WTC11 (cell line): ENCODE measurements around the gene BORCS6. TPM values are rescaled to one million over a fixed set of nuclear protein-coding genes. Genes with fewer than 3 reads are reported as not detected.

Source experiments
- ATAC-seq: fragments of 200-7000 bp; cut with Tn5 transposase; 2 replicates; pipeline ENCODE4 v1.10.0; 2021; ENCODE audit warnings: mild to moderate bottlenecking, moderate library complexity
- CTCF ChIA-PET: fragments of 300-600 bp; sonication (Branson Sonifier 250); formaldehyde crosslinking; loops from one replicate; lab custom pipeline; 2021; ENCODE audit warnings: antibody characterized with exemption; lab: Charles Lee
- POLR2A ChIA-PET: fragments of 350-600 bp; sonication (Branson Sonifier 250); formaldehyde crosslinking; loops from one replicate; lab custom pipeline; 2021; ENCODE audit warnings: antibody characterized with exemption; lab: Charles Lee
- DNase-seq: peaks from one replicate; pipeline ENCODE4 v3.0.0; 2021; ENCODE audit warnings: low spot score
- H3K27ac Mint-ChIP-seq: 2 replicates; pipeline ENCODE4 v1.8.0; 2021; ENCODE audit warnings: mixed read lengths
- H3K27me3 Mint-ChIP-seq: 2 replicates; pipeline ENCODE4 v1.8.0; 2021; ENCODE audit warnings: low read depth, mild to moderate bottlenecking, moderate library complexity, mixed read lengths
- H3K36me3 Mint-ChIP-seq: 2 replicates; pipeline ENCODE4 v1.8.0; 2021; ENCODE audit warnings: mixed read lengths
- H3K4me1 Mint-ChIP-seq: 2 replicates; pipeline ENCODE4 v1.8.0; 2022; ENCODE audit warnings: mixed read lengths
- H3K4me3 Mint-ChIP-seq: 2 replicates; pipeline ENCODE4 v1.8.0; 2021; ENCODE audit warnings: mild to moderate bottlenecking, moderate library complexity, mixed read lengths
- H3K9me3 Mint-ChIP-seq: 2 replicates; pipeline ENCODE4 v1.8.0; 2021; ENCODE audit warnings: mixed read lengths
- ARID4B ChIP-seq: sonication (generic); formaldehyde crosslinking; IDR thresholded peaks from 2 replicates; pipeline ENCODE4 v1.8.0; 2023; ENCODE audit warnings: missing genetic modification reagents, mild to moderate bottlenecking, borderline replicate concordance
- ATF3 ChIP-seq: sonication (generic); formaldehyde crosslinking; conservative IDR thresholded peaks from 2 replicates; pipeline ENCODE4 v1.8.1; 2022; ENCODE audit warnings: mild to moderate bottlenecking, missing genetic modification reagents
- CTCF ChIP-seq: fragments of 200-600 bp; IDR thresholded peaks from 2 replicates; pipeline ENCODE4 v1.8.0; 2022; ENCODE audit warnings: antibody characterized with exemption
- E2F4 ChIP-seq: sonication (generic); formaldehyde crosslinking; IDR thresholded peaks from 2 replicates; pipeline ENCODE4 v1.8.1; 2022; ENCODE audit warnings: low read depth, mild to moderate bottlenecking, moderate library complexity, missing genetic modification reagents, borderline replicate concordance
- E2F5 ChIP-seq: sonication (generic); formaldehyde crosslinking; IDR thresholded peaks from 2 replicates; pipeline ENCODE4 v1.8.1; 2022; ENCODE audit warnings: mild to moderate bottlenecking, moderate library complexity, missing genetic modification reagents
- ERG ChIP-seq: fragments of 250-450 bp; sonication (Bioruptor Pico); IDR thresholded peaks from 2 replicates; pipeline ENCODE4 v1.8.0; 2021; ENCODE audit warnings: mild to moderate bottlenecking
- ETV6 ChIP-seq: sonication (generic); formaldehyde crosslinking; IDR thresholded peaks from 2 replicates; pipeline ENCODE4 v1.8.1; 2022; ENCODE audit warnings: mild to moderate bottlenecking, missing genetic modification reagents
- FOXK1 ChIP-seq: sonication (generic); formaldehyde crosslinking; IDR thresholded peaks from 2 replicates; pipeline ENCODE4 v1.8.0; 2022; ENCODE audit warnings: mild to moderate bottlenecking, moderate library complexity, missing genetic modification reagents
- HMGXB4 ChIP-seq: sonication (generic); formaldehyde crosslinking; IDR thresholded peaks from 2 replicates; pipeline ENCODE4 v1.8.1; 2023; ENCODE audit warnings: mild to moderate bottlenecking, moderate library complexity, missing genetic modification reagents
- IRF2 ChIP-seq: sonication (generic); formaldehyde crosslinking; IDR thresholded peaks from 2 replicates; pipeline ENCODE4 v1.8.0; 2022; ENCODE audit warnings: low read depth, missing genetic modification reagents, borderline replicate concordance
- JAZF1 ChIP-seq: fragments of 250-450 bp; sonication (Bioruptor Pico); IDR thresholded peaks from 2 replicates; pipeline ENCODE4 v1.9.0; 2021; ENCODE audit warnings: moderate library complexity, mild to moderate bottlenecking, inconsistent platforms
- MAX ChIP-seq: sonication (generic); formaldehyde crosslinking; IDR thresholded peaks from 2 replicates; pipeline ENCODE4 v1.8.0; 2022; ENCODE audit warnings: mild to moderate bottlenecking, missing genetic modification reagents
- RORB ChIP-seq: fragments of 250-450 bp; sonication (Bioruptor Pico); IDR thresholded peaks from 2 replicates; pipeline ENCODE4 v1.9.0; 2021; ENCODE audit warnings: mild to moderate bottlenecking
- ZNF138 ChIP-seq: sonication (generic); formaldehyde crosslinking; conservative IDR thresholded peaks from 2 replicates; pipeline ENCODE4 v1.8.1; 2022; ENCODE audit warnings: mild to moderate bottlenecking, moderate library complexity, missing genetic modification reagents
- ZNF281 ChIP-seq: sonication (generic); formaldehyde crosslinking; IDR thresholded peaks from 2 replicates; pipeline ENCODE4 v1.8.0; 2023; ENCODE audit warnings: mild to moderate bottlenecking, missing genetic modification reagents
- ZNF317 ChIP-seq: sonication (generic); formaldehyde crosslinking; IDR thresholded peaks from 2 replicates; pipeline ENCODE4 v1.8.1; 2023; ENCODE audit warnings: low read depth, mild to moderate bottlenecking, moderate library complexity, missing genetic modification reagents, borderline replicate concordance
- ZNF396 ChIP-seq: fragments of 250-450 bp; sonication (Bioruptor Pico); IDR thresholded peaks from 2 replicates; pipeline ENCODE4 v1.8.0; 2021; ENCODE audit warnings: mild to moderate bottlenecking, moderate library complexity, borderline replicate concordance
- total RNA-seq: library from RNA; stranded (reverse); gene quantifications from 3 replicates; pipeline ENCODE4 v1.2.3, GENCODE V29; 2021

BORCS6 gene
- total RNA-seq, 1 experiment from 2014 or later: 5.6 TPM

- Mint-ChIP-seq H3K27me3 (no peaks in the 10 kb centered on the region), H3K4me3 (no peak overlapping the region), H3K36me3 (peaks cover under 1% of the 10 kb centered on the region; the same call in 1 of the 2 replicates), H3K4me1 (peaks cover 26% of the 10 kb centered on the region), H3K9me3 (no peaks in the 10 kb centered on the region), H3K27ac (0 out of 2 replicates have a peak overlapping the region, but pooled peaks have one; percentile 22)
- no peak for DNase-seq
- ChIA-PET CTCF (interaction anchor here (0.6 to 1.3 kb wide), 2 partner anchors 106 to 126 kb away, joined by 3 to 4 read pairs; no protein-coding TSS in a partner anchor), POLR2A (interaction anchor here (1.3 to 1.4 kb wide), 2 partner anchors 12 to 25 kb away, joined by 4 to 5 read pairs; no protein-coding TSS in a partner anchor)
- TF ChIP-seq ZNF317 (CRISPR knock-in tag): no peak
- TF ChIP-seq RORB (CRISPR knock-in tag): no peak
- TF ChIP-seq ZNF396 (CRISPR knock-in tag): no peak
- no peak for TF ChIP-seq JAZF1 (CRISPR knock-in tag)
- TF ChIP-seq HMGXB4: no peak
- no peak for TF ChIP-seq MAX (CRISPR knock-in tag)
- no peak for TF ChIP-seq IRF2 (CRISPR knock-in tag)
- TF ChIP-seq FOXK1 (CRISPR knock-in tag): no peak
- no peak for TF ChIP-seq E2F4 (CRISPR knock-in tag)
- TF ChIP-seq ZNF138 (CRISPR knock-in tag): no peak
- no peak for TF ChIP-seq ZNF281 (CRISPR knock-in tag)
- no peak for ATAC-seq
Observed at GRCh38 chr17:8166731-8167130, 23.2 kb downstream of the BORCS6 start.

- POLR2A ChIA-PET: interaction anchor here (1.0 to 2.1 kb wide), 4 partner anchors 8 to 45 kb away, joined by 3 to 39 read pairs (median 6); partner anchors contain the start of genes AURKB and PER1
- CTCF ChIA-PET: interaction anchor here (1.2 to 1.5 kb wide), 2 partner anchors 8 to 91 kb away, joined by 6 to 10 read pairs; no protein-coding TSS in a partner anchor
- no peaks in the 10 kb centered on the region for H3K27me3 Mint-ChIP-seq
- DNase-seq (no peak), ATAC-seq (no peak)
- no peaks in the 10 kb centered on the region for H3K9me3 Mint-ChIP-seq
- H3K27ac Mint-ChIP-seq: peak overlapping the region; percentile 88
- no peak overlapping the region for H3K4me3 Mint-ChIP-seq
- H3K36me3 Mint-ChIP-seq: peaks cover 8% of the 10 kb centered on the region
- H3K4me1 Mint-ChIP-seq: peaks cover 44% of the 10 kb centered on the region
- TF ChIP-seq CTCF (no peak), ATF3 (CRISPR knock-in tag) (no peak), E2F5 (CRISPR knock-in tag) (no peak), ARID4B (CRISPR knock-in tag) (no peak), ETV6 (CRISPR knock-in tag) (no peak), ERG (CRISPR knock-in tag) (no peak)
Observed at GRCh38 chr17:8164815-8165131, 25.2 kb downstream of the BORCS6 start.
